Measurements from ENCODE around the gene ABCG1.

Gene ABCG1

GRCh38 chr21:42300045-42300583 lies 81.2 kb downstream of the ABCG1 start:
- Mint-ChIP-seq H3K9me3 (no peaks in the 10 kb centered on the region), H3K36me3 (peaks cover 8% of the 10 kb centered on the region), H3K4me1 (peaks cover 24% of the 10 kb centered on the region), H3K4me3 (no peak overlapping the region), H3K27ac (no peak overlapping the region), H3K27me3 (no peaks in the 10 kb centered on the region)
- CTCF ChIA-PET: interaction anchor here (0.9 to 1.7 kb wide), 2 partner anchors 10 to 41 kb away, joined by 3 to 4 read pairs; no protein-coding TSS in a partner anchor
- no peak for DNase-seq

- peaks cover 6% of the 10 kb centered on the region for H3K27me3 Mint-ChIP-seq
- H3K4me3 Mint-ChIP-seq: no peak overlapping the region
- peaks cover 1% of the 10 kb centered on the region for H3K36me3 Mint-ChIP-seq
- no peak for DNase-seq
- CTCF ChIA-PET: interaction anchor here (1.2 to 1.6 kb wide), 2 partner anchors 9 to 156 kb away, joined by 3 to 8 read pairs; no protein-coding TSS in a partner anchor
- no peak overlapping the region for H3K27ac Mint-ChIP-seq
- no peaks in the 10 kb centered on the region for H3K9me3 Mint-ChIP-seq
- H3K4me1 Mint-ChIP-seq: peaks cover 24% of the 10 kb centered on the region
Observed at GRCh38 chr21:42300956-42301355, 82.0 kb downstream of the ABCG1 start.

GRCh38 chr21:42301371-42302075 lies 82.6 kb downstream of the ABCG1 start:
- no peak for DNase-seq
- CTCF ChIA-PET: interaction anchor here (1.0 to 1.6 kb wide), 3 partner anchors 8 to 157 kb away, joined by 3 to 8 read pairs (median 3); no protein-coding TSS in a partner anchor
- H3K9me3 Mint-ChIP-seq: no peaks in the 10 kb centered on the region
- H3K4me1 Mint-ChIP-seq: peaks cover 24% of the 10 kb centered on the region
- no peaks in the 10 kb centered on the region for H3K36me3 Mint-ChIP-seq
- no peak overlapping the region for H3K4me3 Mint-ChIP-seq
- H3K27me3 Mint-ChIP-seq: peaks cover 9% of the 10 kb centered on the region
- H3K27ac Mint-ChIP-seq: no peak overlapping the region

- H3K4me3 Mint-ChIP-seq: no peak overlapping the region
- CTCF ChIA-PET: interaction anchor here (1.0 to 1.6 kb wide), 3 partner anchors 8 to 157 kb away, joined by 3 to 8 read pairs (median 3); no protein-coding TSS in a partner anchor
Observed at GRCh38 chr21:42302076-42302650, 83.2 kb downstream of the ABCG1 start.

GRCh38 chr21:42302794-42303193 lies 83.9 kb downstream of the ABCG1 start:
- H3K36me3 Mint-ChIP-seq: no peaks in the 10 kb centered on the region
- H3K27me3 Mint-ChIP-seq: peaks cover 21% of the 10 kb centered on the region
- no peaks in the 10 kb centered on the region for H3K9me3 Mint-ChIP-seq
- peaks cover 28% of the 10 kb centered on the region for H3K4me1 Mint-ChIP-seq
- CTCF ChIA-PET: interaction anchor here (0.8 kb wide), 1 partner anchor 44 kb away, joined by 4 read pairs; no protein-coding TSS in a partner anchor
- H3K4me3 Mint-ChIP-seq: no peak overlapping the region
- H3K27ac Mint-ChIP-seq: no peak overlapping the region
- DNase-seq: no peak

More at GRCh38 chr21:42302076-42302650, 83.2 kb downstream of the ABCG1 start:
- no peaks in the 10 kb centered on the region for H3K36me3 Mint-ChIP-seq
- no peaks in the 10 kb centered on the region for H3K9me3 Mint-ChIP-seq
- peaks cover 15% of the 10 kb centered on the region for H3K27me3 Mint-ChIP-seq
- H3K4me1 Mint-ChIP-seq: peaks cover 28% of the 10 kb centered on the region
- no peak for DNase-seq
- H3K27ac Mint-ChIP-seq: no peak overlapping the region

GRCh38 chr21:42303443-42303842 lies 84.5 kb downstream of the ABCG1 start:
- Mint-ChIP-seq H3K4me1 (peaks cover 24% of the 10 kb centered on the region), H3K27me3 (peaks cover 28% of the 10 kb centered on the region), H3K4me3 (no peak overlapping the region), H3K36me3 (no peaks in the 10 kb centered on the region), H3K9me3 (no peaks in the 10 kb centered on the region), H3K27ac (no peak overlapping the region)
- no peak for DNase-seq
- CTCF ChIA-PET: interaction anchor here (0.8 kb wide), 1 partner anchor 45 kb away, joined by 4 read pairs; no protein-coding TSS in a partner anchor

GRCh38 chr21:42304556-42305454 lies 85.9 kb downstream of the ABCG1 start:
- Mint-ChIP-seq H3K4me1 (peaks cover 16% of the 10 kb centered on the region), H3K4me3 (no peak overlapping the region), H3K36me3 (no peaks in the 10 kb centered on the region), H3K27ac (no peak overlapping the region), H3K27me3 (peaks cover 42% of the 10 kb centered on the region), H3K9me3 (no peaks in the 10 kb centered on the region)
- no peak for DNase-seq
- CTCF ChIA-PET: no interaction called here

- DNase-seq: no peak
- Mint-ChIP-seq H3K9me3 (no peaks in the 10 kb centered on the region), H3K4me3 (no peak overlapping the region), H3K27me3 (peaks cover 50% of the 10 kb centered on the region), H3K27ac (no peak overlapping the region), H3K4me1 (peaks cover 11% of the 10 kb centered on the region), H3K36me3 (no peaks in the 10 kb centered on the region)
- CTCF ChIA-PET: no interaction called here
Observed at GRCh38 chr21:42305707-42306147, 86.8 kb downstream of the ABCG1 start.

GRCh38 chr21:42306366-42307035 lies 87.6 kb downstream of the ABCG1 start:
- Mint-ChIP-seq H3K27me3 (peaks cover 50% of the 10 kb centered on the region), H3K36me3 (no peaks in the 10 kb centered on the region), H3K27ac (no peak overlapping the region), H3K4me3 (no peak overlapping the region), H3K4me1 (peaks cover 11% of the 10 kb centered on the region), H3K9me3 (no peaks in the 10 kb centered on the region)
- DNase-seq: peak; percentile 3
- CTCF ChIA-PET: no interaction called here

GRCh38 chr21:42307106-42307505 lies 88.2 kb downstream of the ABCG1 start:
- Mint-ChIP-seq H3K27ac (no peak overlapping the region), H3K36me3 (no peaks in the 10 kb centered on the region), H3K9me3 (no peaks in the 10 kb centered on the region), H3K27me3 (peaks cover 55% of the 10 kb centered on the region), H3K4me1 (peaks cover 11% of the 10 kb centered on the region), H3K4me3 (no peak overlapping the region)
- CTCF ChIA-PET: no interaction called here
- DNase-seq: no peak

GRCh38 chr21:42308161-42308913 lies 89.4 kb downstream of the ABCG1 start:
- no peaks in the 10 kb centered on the region for H3K9me3 Mint-ChIP-seq
- CTCF ChIA-PET: interaction anchor here (0.9 to 3.6 kb wide), 4 partner anchors 11 to 217 kb away, joined by 3 to 19 read pairs (median 7); no protein-coding TSS in a partner anchor
- H3K27ac Mint-ChIP-seq: no peak overlapping the region

GRCh38 chr21:42308914-42309752 lies 90.2 kb downstream of the ABCG1 start:
- DNase-seq: no peak
- CTCF ChIA-PET: interaction anchor here (0.6 to 3.6 kb wide), 19 partner anchors 8 to 251 kb away, joined by 3 to 19 read pairs (median 5); partner anchors contain the start of gene UBASH3A
- H3K9me3 Mint-ChIP-seq: no peaks in the 10 kb centered on the region
- peaks cover 56% of the 10 kb centered on the region for H3K27me3 Mint-ChIP-seq
- H3K4me3 Mint-ChIP-seq: no peak overlapping the region
- H3K4me1 Mint-ChIP-seq: peaks cover 11% of the 10 kb centered on the region
- no peak overlapping the region for H3K27ac Mint-ChIP-seq
- no peaks in the 10 kb centered on the region for H3K36me3 Mint-ChIP-seq

More at GRCh38 chr21:42308161-42308913, 89.4 kb downstream of the ABCG1 start:
- H3K27me3 Mint-ChIP-seq: peaks cover 56% of the 10 kb centered on the region
- no peak for DNase-seq
- no peak overlapping the region for H3K4me3 Mint-ChIP-seq
- peaks cover 11% of the 10 kb centered on the region for H3K4me1 Mint-ChIP-seq
- no peaks in the 10 kb centered on the region for H3K36me3 Mint-ChIP-seq

Data from activated naive CD4-positive, alpha-beta T cell treated with anti-CD3 and anti-CD28 coated beads, Interleukin-2, amount 10 ng/mL, durations not matched to agents 7 days and 5 days (primary cell).